ENCODE measurements around the gene OR9G1.
"Not testable (repeated sequence)": the region's sequence is repeated elsewhere in the genome, so short reads cannot be mapped to it uniquely, and the experiment has no call there.

The OR9G1 gene, protein sequence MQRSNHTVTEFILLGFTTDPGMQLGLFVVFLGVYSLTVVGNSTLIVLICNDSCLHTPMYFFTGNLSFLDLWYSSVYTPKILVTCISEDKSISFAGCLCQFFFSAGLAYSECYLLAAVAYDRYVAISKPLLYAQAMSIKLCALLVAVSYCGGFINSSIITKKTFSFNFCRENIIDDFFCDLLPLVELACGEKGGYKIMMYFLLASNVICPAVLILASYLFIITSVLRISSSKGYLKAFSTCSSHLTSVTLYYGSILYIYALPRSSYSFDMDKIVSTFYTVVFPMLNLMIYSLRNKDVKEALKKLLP

DNA sequence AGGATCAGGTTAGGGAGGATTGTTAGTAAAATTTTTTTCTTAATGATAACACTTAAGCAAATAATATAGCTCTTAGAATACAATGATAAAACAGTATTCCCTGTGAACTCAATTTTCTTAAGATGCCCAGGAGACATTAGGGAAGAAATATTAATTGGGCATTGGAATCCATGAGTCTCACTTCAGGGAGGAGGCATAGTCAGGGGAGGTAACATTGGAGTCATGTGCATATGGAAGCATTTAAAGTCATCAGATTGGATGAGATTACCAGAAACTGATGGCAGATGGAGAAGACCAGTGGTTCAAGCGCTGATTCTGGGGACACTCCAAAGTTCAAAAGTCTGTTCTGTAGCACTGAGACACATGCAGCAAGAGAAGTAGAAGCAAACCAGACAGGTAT lies at the start of gene OR9G1:
Gene OR9G1 (plus strand): TSS at position 301 of the 400 bp plus-strand sequence. CDS start 1,293 bp downstream, outside the sequence.
- no peak for DNase-seq (ENCODE audit: low spot score)

DNA sequence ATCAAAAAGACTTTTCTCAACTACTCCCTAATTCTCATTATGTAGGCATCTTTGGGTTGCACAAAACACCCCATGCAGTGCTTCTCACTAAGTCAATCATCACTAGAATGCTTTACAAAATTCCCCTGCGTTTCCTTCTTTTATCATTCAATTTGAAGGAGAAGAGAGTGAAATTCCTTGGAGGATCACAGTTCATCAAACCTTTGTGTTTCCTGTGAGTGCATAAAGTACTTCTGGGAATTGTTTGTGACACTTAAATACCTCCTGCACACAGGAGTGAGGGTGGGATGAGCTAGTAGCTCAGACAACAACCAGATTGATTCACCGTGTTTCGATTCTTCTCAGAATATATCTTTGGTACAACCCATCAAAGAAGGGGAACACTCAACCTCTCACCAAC lies 39.1 kb upstream of the OR9G1 start:
- no peak for DNase-seq (ENCODE audit: low spot score)

DNA sequence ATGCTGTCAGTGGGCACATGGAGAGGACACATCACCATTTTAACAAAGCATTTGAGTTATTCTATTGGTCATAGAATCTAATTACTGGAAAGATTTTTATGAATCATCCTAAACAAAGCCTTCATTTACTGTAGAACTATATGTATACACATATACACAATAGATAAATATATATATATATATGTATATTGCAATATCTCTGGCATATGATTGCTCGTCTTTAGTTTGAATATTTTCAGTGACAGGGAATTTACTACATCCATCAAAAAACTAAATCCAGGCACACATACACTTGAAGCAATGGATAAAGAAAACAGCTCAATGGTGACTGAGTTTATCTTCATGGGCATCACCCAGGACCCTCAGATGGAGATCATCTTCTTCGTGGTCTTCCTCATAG lies 35.5 kb upstream of the OR9G1 start, which contains the start of gene OR5AR1:
Gene OR5AR1 (plus strand): TSS at position 301 of the 400 bp plus-strand sequence. CDS start 0 bp downstream, at position 301.
- DNase-seq (ENCODE audit: low spot score) = no peak

DNA sequence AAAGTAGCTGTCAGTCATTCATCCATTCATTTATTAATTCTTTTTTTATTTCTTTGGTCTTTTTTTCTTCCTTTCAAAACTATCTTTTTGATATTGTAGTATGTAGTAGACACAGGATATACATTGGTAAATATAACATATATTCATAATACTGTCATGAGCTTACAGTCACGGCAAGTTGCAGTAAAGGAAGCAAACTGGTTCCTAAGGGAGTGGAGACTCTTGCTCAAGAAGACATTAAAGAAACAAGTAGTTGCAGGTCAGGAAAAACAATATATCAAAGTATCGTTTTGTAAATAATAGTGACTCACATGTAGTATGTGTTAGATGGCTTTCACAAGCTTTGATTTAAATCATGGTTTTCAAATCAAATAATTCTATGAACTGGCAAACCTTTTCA lies 27.9 kb upstream of the OR9G1 start:
- no peak for DNase-seq (ENCODE audit: low spot score)

DNA sequence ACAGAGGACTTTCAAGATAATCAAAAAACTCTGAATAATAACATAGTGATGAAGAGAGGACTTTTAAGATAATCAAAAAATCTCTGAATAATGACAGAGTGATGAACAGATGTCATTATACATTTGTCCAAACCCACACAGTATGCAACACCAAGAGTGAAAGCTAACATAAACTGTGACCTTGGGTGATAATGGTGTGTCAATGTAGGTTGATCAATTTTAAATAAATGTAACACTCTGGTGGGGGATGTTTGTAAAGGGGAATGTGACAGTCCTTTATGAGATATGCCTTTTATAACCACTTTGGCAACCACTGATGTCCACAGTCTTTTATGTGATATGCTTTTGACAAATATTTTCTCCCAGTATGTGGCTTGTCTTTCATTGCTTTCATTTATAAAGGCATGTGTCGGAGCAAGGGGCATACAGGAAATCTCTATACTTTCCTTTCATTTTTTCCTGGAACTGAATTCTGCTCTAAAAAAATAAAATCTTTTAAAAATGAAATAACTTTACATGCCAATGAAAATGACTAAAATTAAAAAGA lies 10.3 kb upstream of the OR9G1 start:
- no peak for DNase-seq (ENCODE audit: low spot score)

DNA sequence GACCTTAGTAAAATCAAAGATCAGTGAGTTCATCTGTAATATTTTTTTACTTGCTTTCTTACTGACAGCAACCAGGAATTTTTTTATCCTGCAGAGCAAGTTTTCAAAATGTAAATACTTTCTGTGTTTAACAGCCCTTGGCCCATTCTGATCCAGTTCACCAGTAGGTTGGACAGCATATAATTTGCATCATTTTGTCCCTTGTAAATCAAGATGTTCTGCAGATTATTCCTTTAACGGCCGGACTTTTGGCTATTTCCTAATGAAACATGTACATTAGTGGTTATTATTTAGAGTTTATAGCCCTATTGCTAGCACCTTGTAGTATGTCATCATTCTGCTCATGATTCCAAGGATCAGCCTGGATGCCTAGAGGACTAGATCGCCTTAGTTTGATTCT lies 7.7 kb upstream of the OR9G1 start:
- not testable (repeated sequence) for DNase-seq (ENCODE audit: low spot score)

DNA sequence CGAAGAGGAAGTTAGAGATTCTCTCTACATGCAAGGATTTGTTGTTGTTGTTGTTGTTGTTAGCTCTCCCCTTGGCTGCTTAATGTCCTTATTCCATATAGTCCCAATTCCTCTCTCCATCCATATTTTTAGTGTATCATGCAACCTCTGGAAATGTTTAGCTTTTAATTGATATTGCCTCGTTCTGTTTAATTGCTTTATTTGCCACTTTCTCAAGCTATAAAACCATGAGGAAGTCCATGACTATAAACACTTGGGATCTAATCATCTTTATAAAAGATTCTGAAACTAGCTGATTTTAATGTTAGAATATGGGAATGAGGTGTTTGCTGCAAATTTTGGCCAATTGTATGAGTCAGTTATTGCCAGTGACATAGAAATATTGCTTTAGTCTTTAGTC lies 5.5 kb upstream of the OR9G1 start:
- DNase-seq (ENCODE audit: low spot score) = no peak

DNA sequence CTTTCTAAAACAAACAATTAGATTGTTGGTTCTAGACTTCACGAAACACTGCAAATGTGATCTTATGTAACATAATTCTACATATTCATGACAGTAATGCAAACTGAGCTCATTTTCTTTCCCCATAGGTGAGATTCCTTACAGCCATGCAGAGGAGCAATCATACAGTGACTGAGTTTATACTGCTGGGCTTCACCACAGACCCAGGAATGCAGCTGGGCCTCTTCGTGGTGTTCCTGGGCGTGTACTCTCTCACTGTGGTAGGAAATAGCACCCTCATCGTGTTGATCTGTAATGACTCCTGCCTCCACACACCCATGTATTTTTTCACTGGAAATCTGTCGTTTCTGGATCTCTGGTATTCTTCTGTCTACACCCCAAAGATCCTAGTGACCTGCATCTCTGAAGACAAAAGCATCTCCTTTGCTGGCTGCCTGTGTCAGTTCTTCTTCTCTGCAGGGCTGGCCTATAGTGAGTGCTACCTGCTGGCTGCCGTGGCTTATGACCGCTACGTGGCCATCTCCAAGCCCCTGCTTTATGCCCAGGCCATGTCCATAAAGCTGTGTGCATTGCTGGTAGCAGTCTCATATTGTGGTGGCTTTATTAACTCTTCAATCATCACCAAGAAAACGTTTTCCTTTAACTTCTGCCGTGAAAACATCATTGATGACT lies 1.5 kb downstream of the OR9G1 start:
- no peak for DNase-seq (ENCODE audit: low spot score)

DNA sequence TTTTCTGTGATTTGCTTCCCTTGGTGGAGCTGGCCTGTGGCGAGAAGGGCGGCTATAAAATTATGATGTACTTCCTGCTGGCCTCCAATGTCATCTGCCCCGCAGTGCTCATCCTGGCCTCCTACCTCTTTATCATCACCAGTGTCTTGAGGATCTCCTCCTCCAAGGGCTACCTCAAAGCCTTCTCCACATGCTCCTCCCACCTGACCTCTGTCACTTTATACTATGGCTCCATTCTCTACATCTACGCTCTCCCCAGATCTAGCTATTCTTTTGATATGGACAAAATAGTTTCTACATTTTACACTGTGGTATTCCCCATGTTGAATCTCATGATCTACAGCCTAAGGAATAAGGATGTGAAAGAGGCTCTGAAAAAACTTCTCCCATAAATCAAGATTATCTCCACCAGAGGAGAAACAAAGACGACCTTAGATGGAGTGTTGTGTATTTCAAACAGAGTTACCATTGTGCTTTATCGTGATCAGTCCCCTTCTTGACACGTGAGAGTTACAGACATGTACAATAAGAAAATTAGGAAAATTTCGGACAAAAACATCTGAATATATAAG lies 2.1 kb downstream of the OR9G1 start:
- no peak for DNase-seq (ENCODE audit: low spot score)

DNA sequence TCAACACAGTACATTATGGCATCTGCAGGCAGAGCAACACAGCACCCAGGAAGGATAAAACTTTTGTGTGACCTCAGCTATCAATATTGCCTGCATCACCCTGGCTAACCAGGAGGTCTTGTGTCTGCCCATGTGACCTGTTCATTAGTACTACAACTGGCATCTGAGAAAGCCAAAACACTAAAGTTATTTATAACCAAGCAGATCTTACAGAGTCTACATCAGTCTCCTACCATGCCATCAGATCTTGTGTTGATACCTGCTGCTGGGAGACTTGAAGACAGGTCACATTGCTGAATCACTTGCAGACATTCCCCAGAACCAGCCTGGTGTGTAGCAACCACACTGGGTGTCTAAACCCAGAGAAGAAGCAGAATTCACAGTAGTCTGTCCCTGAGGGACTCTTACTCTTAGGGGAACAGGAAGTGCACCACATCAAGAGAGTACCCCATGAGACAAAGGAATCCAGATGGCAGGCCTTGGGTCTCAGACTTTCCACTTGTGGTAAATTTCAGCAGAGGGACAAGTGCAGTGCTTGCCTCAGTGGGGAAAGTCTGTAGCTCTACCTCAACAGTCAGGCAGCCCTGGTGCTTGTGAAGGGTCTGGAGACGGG lies 7.0 kb downstream of the OR9G1 start:
- DNase-seq (ENCODE audit: low spot score) = no peak

DNA sequence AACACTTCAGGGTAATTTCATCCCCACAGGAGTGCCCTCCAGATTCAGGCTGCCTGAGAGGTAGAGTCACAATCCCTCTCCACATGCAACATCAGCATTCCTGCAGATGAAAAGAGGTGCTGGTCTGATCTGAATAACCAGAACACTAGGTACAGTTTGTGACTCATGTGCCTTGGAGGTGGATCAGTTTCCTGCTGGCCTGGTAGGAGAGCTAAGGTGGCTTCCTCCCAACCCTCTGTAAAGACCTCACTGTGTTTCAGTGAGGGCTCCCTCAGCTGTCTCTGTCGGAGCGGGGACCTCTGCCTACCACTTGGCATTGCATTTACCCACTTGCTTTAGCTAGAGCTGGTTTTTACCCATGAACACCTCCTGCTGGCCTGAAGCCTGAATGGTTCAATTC lies 7.6 kb downstream of the OR9G1 start:
- no peak for DNase-seq (ENCODE audit: low spot score)

DNA sequence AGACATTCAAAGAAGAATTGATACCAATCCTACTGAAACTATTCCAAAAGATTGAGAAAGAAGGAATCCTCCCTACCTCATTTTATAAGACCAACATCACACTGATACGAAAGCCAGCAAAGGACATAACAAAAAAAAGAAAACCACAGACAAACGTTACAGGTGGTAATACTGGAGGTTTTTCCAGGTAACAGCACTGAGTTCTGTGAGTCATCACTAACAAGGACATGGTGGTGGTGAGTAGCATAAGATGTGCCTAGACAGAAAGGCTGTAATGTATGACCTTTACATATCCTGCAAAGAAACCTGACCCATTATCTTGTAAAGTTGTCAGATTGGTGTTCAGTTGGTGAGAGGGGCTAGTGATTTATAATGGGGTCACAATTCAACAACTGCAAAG lies 15.3 kb downstream of the OR9G1 start:
- no peak for DNase-seq (ENCODE audit: low spot score)

DNA sequence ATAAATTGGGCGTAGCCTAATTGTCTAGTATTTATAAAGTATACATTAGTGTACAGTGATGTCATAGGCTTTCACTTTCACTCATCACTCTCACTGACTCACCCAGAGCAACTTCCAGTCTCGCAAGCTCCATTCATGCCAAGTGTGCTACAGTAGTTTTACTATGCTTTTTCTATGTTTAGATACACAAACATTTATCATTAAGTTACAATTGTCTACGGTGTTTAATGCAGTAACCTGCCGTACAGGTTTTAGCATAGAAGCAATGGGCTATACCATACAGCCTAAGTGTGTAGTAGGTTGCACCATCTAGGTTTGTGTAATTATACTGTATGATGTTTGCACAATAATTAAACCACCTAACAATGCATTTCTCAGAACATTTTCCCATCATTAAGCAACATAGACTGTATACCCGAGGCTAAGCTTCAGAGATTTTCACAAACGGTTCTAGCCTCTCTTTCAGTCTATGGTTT lies 17.5 kb downstream of the OR9G1 start:
- no peak for DNase-seq (ENCODE audit: low spot score)

DNA sequence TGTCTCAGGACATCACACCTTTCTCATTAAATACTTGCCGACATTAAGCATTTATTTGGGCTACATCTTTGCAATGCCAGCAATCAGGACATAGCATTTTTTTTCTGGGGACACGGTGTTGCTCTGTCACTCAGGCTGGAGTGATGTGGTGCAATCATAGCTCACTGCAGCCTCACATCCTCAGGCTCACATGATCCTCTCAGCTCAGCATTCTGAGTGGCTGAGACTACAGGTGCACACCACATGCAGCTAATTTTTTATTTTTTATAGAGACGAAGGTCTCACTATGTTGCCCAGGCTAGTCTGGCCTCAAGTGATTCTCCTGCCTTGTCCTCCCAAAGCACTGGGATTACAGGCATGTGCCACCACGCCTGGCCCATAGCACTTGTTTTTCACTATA lies 21.6 kb downstream of the OR9G1 start:
- no peak for DNase-seq (ENCODE audit: low spot score)

DNA sequence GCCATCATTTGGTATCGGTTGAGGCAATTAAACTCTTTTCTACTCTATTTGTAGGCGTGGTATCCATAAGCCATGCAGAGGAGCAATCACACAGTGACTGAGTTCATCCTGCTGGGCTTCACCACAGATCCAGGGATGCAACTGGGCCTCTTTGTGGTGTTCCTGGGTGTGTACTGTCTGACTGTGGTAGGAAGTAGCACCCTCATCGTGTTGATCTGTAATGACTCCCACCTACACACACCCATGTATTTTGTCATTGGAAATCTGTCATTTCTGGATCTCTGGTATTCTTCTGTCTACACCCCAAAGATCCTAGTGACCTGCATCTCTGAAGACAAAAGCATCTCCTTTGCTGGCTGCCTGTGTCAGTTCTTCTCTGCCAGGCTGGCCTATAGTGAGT lies 41.2 kb downstream of the OR9G1 start:
- DNase-seq (ENCODE audit: low spot score) = no peak

DNA sequence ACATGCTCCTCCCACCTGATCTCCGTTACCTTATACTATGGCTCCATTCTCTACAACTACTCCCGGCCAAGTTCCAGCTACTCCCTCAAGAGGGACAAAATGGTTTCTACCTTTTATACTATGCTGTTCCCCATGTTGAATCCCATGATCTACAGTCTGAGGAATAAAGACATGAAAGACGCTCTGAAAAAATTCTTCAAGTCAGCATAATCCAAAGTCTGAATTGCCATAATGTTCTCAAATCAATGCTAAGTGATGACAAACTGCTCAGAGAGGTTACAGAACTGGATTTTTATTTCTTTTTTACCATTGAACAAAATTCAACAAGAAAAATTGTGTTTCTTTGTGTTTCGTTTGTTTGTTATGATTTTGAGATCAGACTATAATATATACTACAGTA lies 42.0 kb downstream of the OR9G1 start:
- DNase-seq (ENCODE audit: low spot score) = no peak

DNA sequence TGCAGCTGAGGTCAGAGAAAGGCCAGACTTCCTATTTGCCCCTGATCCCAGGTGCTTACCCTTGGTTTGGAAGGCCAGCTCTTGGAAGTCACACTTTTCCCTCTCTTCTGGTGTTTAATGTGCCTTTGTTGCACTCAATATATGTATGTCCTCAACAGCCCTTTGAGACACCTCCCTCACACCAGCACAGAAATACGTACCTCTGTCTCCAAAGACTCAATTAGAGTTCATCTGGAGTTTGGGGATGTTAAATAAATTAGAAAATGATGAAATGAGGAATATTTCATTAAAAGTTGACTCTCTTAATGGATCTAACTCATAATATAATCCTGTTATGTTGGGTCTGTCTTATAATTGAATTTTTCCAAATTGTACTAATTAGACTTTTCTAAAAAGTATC lies 49.7 kb downstream of the OR9G1 start, which contains the start of gene OR9G4:
Gene OR9G4 (minus strand): TSS at position 101 of the 400 bp plus-strand sequence. CDS start 4,931 bp downstream, outside the sequence.
- no peak for DNase-seq (ENCODE audit: low spot score)

DNA sequence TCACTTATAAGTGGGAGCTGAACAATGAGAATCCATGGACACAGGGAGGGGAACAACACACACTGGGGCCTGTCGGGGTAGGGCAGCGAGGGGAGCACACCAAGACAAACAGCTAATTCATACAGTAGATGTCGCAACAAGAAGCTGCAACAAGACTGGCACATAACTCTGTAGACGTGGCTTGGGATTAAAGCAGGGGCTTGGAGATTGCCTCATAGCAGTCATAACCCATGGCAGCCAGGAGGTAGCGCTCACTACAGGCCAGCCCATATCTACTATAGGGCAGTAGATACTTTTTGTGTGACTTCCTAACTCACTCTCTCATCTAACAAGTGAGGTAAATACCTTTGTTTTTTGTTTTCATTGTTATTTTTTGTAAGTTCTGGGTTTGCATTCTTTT lies 51.3 kb downstream of the OR9G1 start:
- no peak for DNase-seq (ENCODE audit: low spot score)

DNA sequence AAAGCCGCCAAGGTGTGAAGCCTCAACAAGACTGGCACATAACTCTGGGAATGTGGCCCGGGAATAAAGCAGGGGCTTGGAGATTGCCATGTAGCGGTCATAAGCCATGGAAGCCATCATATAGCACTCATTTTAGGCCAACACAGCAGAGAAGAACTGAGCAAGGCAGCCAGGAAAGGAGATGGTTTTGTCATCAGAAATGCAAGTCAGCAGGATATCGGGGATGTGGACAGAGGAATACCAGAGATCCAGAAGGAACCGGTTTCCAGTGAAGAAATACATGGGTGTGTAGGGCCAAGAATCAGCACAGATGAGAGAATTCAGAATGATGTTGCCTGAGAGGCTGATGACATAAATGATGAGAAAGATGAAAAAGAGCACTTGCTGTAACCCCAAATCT lies 52.6 kb downstream of the OR9G1 start:
- no peak for DNase-seq (ENCODE audit: low spot score)
